ENCODE results near the gene CYP4F12.

CYP4F12 gene

GRCh38 chr19:15633082-15633835 lies 39.6 kb upstream of the CYP4F12 start:
- TF ChIP-seq CTCF (IDR thresholded peaks at IDR 0.05; ENCODE audit: borderline replicate concordance, control extremely low read depth, extremely low read depth, insufficient read depth, missing control alignments) = no peak
- in situ Hi-C loops (cut with MboI; ENCODE audit: low sequenced_read_pairs, unreplicated experiment) = loop anchor here (25.0 kb wide), 3 partner anchors 404 to 754 kb away; partner anchors contain the start of genes AP1M1 and FAM32A
- no peak for DNase-seq (ENCODE audit: low spot score)

DNA sequence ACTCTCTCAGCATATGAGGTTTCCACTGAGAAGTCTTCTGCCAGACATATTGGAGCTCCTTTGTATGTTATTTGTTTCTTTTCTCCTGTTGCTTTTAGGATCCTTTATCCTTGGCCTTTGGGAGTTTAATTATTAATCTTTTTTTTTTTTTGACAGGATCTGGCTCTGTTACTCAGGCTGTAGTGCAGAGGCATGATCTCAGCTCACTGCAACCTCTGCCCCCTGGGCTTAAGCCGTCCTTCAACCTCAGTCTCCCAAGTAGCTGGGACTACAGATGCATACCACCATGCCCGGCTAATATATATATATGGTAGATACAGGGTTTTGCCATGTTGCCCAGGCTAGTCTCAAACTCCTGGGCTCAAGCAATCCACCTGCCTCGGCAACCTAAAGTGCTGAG lies 38.8 kb upstream of the CYP4F12 start:
- in situ Hi-C loops (cut with MboI; ENCODE audit: low sequenced_read_pairs, unreplicated experiment) = loop anchor here (25.0 kb wide), 3 partner anchors 403 to 753 kb away; partner anchors contain the start of genes AP1M1 and FAM32A
- no peak for DNase-seq (ENCODE audit: low spot score)
- TF ChIP-seq CTCF (IDR thresholded peaks at IDR 0.05; ENCODE audit: borderline replicate concordance, control extremely low read depth, extremely low read depth, insufficient read depth, missing control alignments) = no peak

DNA sequence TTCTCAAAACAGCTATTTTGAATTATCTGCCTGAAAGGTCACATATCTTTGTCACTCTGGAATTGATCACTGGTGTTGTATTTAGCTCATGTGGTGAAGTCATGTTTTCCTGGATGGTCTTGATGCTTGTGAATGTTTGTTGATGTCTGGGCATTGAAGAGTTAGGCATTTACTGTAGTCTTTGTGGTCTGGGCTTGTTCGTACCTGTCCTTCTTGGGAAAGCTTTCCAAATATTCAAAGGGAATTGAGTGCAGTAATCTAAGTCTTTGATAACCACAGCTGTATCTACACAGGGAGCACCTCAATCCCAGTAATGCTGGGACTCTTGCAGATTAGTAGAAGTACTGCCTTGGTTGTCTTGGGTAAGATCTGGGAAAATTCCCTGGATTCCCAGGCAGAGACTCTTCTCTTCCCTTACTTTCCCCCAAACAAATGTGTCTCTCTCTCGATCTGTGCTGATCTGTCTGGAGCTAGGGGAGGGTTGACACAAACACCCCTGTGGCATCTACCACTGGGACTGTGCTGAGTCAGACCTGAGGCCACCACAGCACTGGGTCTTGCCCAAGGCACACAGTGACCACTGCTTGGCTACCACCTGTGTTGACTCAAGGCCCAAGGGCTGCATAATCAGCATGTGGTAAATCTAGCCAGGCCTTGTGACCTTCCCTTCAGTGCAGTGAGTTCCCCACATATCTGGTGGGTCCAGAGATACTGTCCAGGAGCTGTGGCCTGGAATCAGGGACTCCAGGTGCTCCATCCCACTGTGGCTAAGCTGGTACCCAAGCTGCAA lies 37.7 kb upstream of the CYP4F12 start:
- TF ChIP-seq CTCF (IDR thresholded peaks at IDR 0.05; ENCODE audit: borderline replicate concordance, control extremely low read depth, extremely low read depth, insufficient read depth, missing control alignments) = no peak
- in situ Hi-C loops (cut with MboI; ENCODE audit: low sequenced_read_pairs, unreplicated experiment) = loop anchor here (25.0 kb wide), 3 partner anchors 402 to 752 kb away; partner anchors contain the start of genes AP1M1 and FAM32A
- no peak for DNase-seq (ENCODE audit: low spot score)

- no peak for TF ChIP-seq CTCF (IDR thresholded peaks at IDR 0.05; ENCODE audit: borderline replicate concordance, control extremely low read depth, extremely low read depth, insufficient read depth, missing control alignments)
- no peak for DNase-seq (ENCODE audit: low spot score)
- in situ Hi-C loops (cut with MboI; ENCODE audit: low sequenced_read_pairs, unreplicated experiment) = loop anchor here (25.0 kb wide), 3 partner anchors 401 to 751 kb away; partner anchors contain the start of genes AP1M1 and FAM32A
These were observed 36.9 kb upstream of the CYP4F12 start for GRCh38 chr19:15636026-15636425.

GRCh38 chr19:15639596-15639995 lies 33.3 kb upstream of the CYP4F12 start:
- DNase-seq (ENCODE audit: low spot score) = no peak
- no peak for TF ChIP-seq CTCF (IDR thresholded peaks at IDR 0.05; ENCODE audit: borderline replicate concordance, control extremely low read depth, extremely low read depth, insufficient read depth, missing control alignments)
- in situ Hi-C loops (cut with MboI; ENCODE audit: low sequenced_read_pairs, unreplicated experiment) = loop anchor here (25.0 kb wide), 3 partner anchors 398 to 748 kb away; partner anchors contain the start of genes AP1M1 and FAM32A

GRCh38 chr19:15640294-15640903 lies 32.5 kb upstream of the CYP4F12 start, which contains the start of gene CYP4F3:
CYP4F3 (plus strand) TSS chr19:15640897; CDS start chr19:15641416, 519 bp downstream.
- no peak for TF ChIP-seq CTCF (IDR thresholded peaks at IDR 0.05; ENCODE audit: borderline replicate concordance, control extremely low read depth, extremely low read depth, insufficient read depth, missing control alignments)
- DNase-seq (ENCODE audit: low spot score) = no peak
- in situ Hi-C loops (cut with MboI; ENCODE audit: low sequenced_read_pairs, unreplicated experiment) = loop anchor here (25.0 kb wide), 3 partner anchors 397 to 747 kb away; partner anchors contain the start of genes AP1M1 and FAM32A
